Measurements from ENCODE around the gene MLXIP.
A peak's percentile ranks its signal among the peaks of the same experiment; 100 is the strongest.

Gene MLXIP

DNA sequence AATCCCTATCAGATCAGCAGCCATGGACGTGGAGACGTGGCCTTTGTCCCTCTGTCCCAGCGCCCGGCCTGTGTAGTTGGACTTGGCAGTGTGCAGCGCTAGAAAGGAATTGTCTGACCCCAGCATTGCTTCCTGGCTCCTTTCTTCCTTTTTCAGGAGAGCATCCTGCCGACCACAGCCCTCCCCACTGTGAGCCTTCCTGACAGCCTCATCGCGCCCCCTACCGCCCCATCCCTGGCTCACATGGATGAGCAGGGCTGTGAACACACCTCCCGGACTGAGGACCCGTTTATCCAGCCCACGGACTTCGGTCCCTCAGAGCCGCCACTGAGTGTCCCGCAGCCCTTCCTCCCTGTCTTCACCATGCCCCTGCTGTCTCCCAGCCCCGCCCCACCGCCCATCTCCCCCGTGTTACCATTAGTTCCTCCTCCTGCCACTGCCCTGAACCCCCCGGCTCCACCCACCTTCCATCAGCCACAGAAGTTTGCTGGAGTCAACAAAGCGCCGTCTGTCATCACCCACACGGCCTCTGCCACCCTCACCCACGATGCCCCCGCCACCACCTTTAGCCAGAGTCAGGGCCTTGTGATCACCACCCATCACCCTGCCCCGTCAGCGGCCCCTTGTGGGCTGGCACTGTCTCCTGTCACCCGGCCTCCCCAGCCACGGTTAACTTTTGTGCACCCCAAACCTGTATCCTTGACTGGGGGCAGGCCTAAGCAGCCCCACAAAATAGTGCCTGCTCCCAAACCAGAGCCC lies 54.8 kb downstream of the MLXIP start:
- Mint-ChIP-seq H3K27ac (ENCODE audit: low read depth) (no peak overlapping the region), H3K9me3 (no peaks in the 10 kb centered on the region), H3K36me3 (ENCODE audit: insufficient read depth) (peaks cover 38% of the 10 kb centered on the region), H3K4me3 (no peak overlapping the region), H3K27me3 (no peaks in the 10 kb centered on the region), H3K4me1 (peaks cover 8% of the 10 kb centered on the region)
- ATAC-seq (replicated peaks; ENCODE audit: extremely low read depth, poor library complexity, severe bottlenecking) = no peak
- no peak for DNase-seq (ENCODE audit: low spot score in 2 of 2)

DNA sequence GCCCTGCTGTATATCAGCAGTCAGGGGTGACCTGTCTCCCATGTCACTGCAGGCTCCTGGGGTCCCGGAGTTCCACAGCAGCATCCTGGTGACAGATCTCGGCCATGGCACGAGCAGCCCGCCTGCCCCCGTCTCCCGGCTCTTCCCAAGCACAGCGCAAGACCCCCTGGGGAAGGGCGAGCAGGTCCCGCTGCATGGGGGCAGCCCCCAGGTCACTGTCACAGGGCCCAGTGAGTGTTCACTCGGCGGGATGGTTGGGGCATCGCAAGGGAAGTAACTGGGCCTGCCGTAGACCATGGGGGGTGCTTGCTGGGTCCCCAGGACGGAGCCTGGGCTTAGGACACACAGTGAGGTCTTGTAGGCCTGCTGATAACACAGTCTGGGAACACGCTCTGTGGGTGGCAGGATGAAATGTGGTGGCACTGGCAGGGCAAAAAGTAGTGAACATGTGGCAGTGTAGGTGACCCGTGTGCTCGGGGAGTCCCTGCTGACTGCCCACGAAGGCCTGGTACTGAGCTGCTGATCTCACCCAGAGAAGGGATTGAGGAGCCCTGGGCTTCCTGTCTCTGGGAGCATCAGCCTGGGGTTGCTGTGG lies 57.0 kb downstream of the MLXIP start:
- H3K27me3 Mint-ChIP-seq = no peaks in the 10 kb centered on the region
- no peak overlapping the region for H3K4me3 Mint-ChIP-seq
- no peaks in the 10 kb centered on the region for H3K9me3 Mint-ChIP-seq
- DNase-seq (ENCODE audit: low spot score in 2 of 2) (no peak), ATAC-seq (replicated peaks; ENCODE audit: extremely low read depth, poor library complexity, severe bottlenecking) (no peak)
- peak overlapping the region; percentile 25 for H3K27ac Mint-ChIP-seq (ENCODE audit: low read depth)
- peaks cover 8% of the 10 kb centered on the region for H3K4me1 Mint-ChIP-seq
- peaks cover 28% of the 10 kb centered on the region for H3K36me3 Mint-ChIP-seq (ENCODE audit: insufficient read depth)

- Mint-ChIP-seq H3K4me3 (no peak overlapping the region), H3K4me1 (peaks cover 8% of the 10 kb centered on the region), H3K36me3 (ENCODE audit: insufficient read depth) (peaks cover 23% of the 10 kb centered on the region), H3K27me3 (no peaks in the 10 kb centered on the region), H3K9me3 (no peaks in the 10 kb centered on the region), H3K27ac (ENCODE audit: low read depth) (no peak overlapping the region)
- DNase-seq (ENCODE audit: low spot score in 2 of 2) = no peak
- no peak for ATAC-seq (replicated peaks; ENCODE audit: extremely low read depth, poor library complexity, severe bottlenecking)
Observed at GRCh38 chr12:122137229-122137628, 58.7 kb downstream of the MLXIP start.

DNA sequence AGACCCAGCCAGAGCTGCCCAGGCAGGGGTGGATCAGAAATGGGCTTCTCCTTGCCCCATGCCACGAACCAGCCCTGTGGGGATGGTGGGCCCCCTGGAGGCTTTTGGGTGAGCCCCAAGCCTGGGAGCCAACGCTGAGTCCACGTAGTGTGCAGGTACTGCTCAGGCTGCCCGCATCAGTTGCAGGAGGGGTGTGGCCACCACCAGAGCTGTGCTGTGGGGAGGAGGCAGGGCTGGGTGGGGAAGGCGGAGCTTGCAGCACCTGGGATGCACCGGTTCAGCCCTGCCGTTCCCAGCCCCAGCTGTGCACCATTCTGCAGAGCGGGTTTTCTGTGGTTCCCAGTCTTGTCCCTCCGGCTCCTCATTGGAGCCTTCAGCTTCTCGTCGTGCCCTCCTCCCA lies 59.1 kb downstream of the MLXIP start:
- Mint-ChIP-seq H3K27me3 (no peaks in the 10 kb centered on the region), H3K4me1 (peaks cover 8% of the 10 kb centered on the region), H3K9me3 (no peaks in the 10 kb centered on the region), H3K4me3 (no peak overlapping the region), H3K27ac (ENCODE audit: low read depth) (no peak overlapping the region), H3K36me3 (ENCODE audit: insufficient read depth) (peaks cover 23% of the 10 kb centered on the region)
- ATAC-seq (replicated peaks; ENCODE audit: extremely low read depth, poor library complexity, severe bottlenecking) = no peak
- no peak for DNase-seq (ENCODE audit: low spot score in 2 of 2)

GRCh38 chr12:122138181-122138580 lies 59.6 kb downstream of the MLXIP start:
- Mint-ChIP-seq H3K36me3 (ENCODE audit: insufficient read depth) (peaks cover 21% of the 10 kb centered on the region), H3K27ac (ENCODE audit: low read depth) (no peak overlapping the region), H3K9me3 (no peaks in the 10 kb centered on the region), H3K4me1 (peaks cover 8% of the 10 kb centered on the region), H3K27me3 (no peaks in the 10 kb centered on the region), H3K4me3 (no peak overlapping the region)
- no peak for DNase-seq (ENCODE audit: low spot score in 2 of 2)
- no peak for ATAC-seq (replicated peaks; ENCODE audit: extremely low read depth, poor library complexity, severe bottlenecking)

DNA sequence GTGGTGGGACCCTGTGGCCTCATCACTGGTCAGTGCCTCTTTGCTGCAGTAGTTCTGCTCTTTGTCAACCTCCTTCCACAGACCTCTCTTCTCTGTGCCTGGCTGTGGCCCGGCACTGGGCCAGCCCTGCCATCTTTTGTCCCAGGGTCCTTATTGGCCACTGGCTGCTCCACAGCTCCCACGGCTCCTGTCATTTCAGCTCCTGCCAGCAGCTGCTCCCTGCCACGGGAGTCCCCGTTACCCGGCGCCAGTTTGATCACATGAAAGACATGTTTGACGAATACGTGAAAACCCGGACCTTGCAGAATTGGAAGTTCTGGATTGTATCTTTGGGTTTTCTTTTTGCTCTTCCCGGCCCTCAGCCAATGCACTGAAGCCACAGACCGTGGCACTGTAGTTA lies 60.1 kb downstream of the MLXIP start:
- Mint-ChIP-seq H3K4me3 (no peak overlapping the region), H3K9me3 (no peaks in the 10 kb centered on the region), H3K27me3 (no peaks in the 10 kb centered on the region), H3K27ac (ENCODE audit: low read depth) (no peak overlapping the region), H3K36me3 (ENCODE audit: insufficient read depth) (peaks cover 18% of the 10 kb centered on the region), H3K4me1 (peaks cover 5% of the 10 kb centered on the region)
- DNase-seq (ENCODE audit: low spot score in 2 of 2) (no peak), ATAC-seq (replicated peaks; ENCODE audit: extremely low read depth, poor library complexity, severe bottlenecking) (no peak)

- no peaks in the 10 kb centered on the region for H3K9me3 Mint-ChIP-seq
- ATAC-seq (replicated peaks; ENCODE audit: extremely low read depth, poor library complexity, severe bottlenecking) (no peak), DNase-seq (ENCODE audit: low spot score in 2 of 2) (no peak)
- H3K4me1 Mint-ChIP-seq = no peaks in the 10 kb centered on the region
- H3K27ac Mint-ChIP-seq (ENCODE audit: low read depth) = no peak overlapping the region
- peaks cover 14% of the 10 kb centered on the region for H3K36me3 Mint-ChIP-seq (ENCODE audit: insufficient read depth)
- no peak overlapping the region for H3K4me3 Mint-ChIP-seq
- no peaks in the 10 kb centered on the region for H3K27me3 Mint-ChIP-seq
Observed at GRCh38 chr12:122139266-122139665, 60.7 kb downstream of the MLXIP start.

GRCh38 chr12:122139941-122140340 lies 61.4 kb downstream of the MLXIP start:
- peaks cover 9% of the 10 kb centered on the region for H3K36me3 Mint-ChIP-seq (ENCODE audit: insufficient read depth)
- no peak for ATAC-seq (replicated peaks; ENCODE audit: extremely low read depth, poor library complexity, severe bottlenecking)
- no peaks in the 10 kb centered on the region for H3K9me3 Mint-ChIP-seq
- no peak overlapping the region for H3K4me3 Mint-ChIP-seq
- no peaks in the 10 kb centered on the region for H3K27me3 Mint-ChIP-seq
- H3K4me1 Mint-ChIP-seq = no peaks in the 10 kb centered on the region
- no peak overlapping the region for H3K27ac Mint-ChIP-seq (ENCODE audit: low read depth)
- no peak for DNase-seq (ENCODE audit: low spot score in 2 of 2)

GRCh38 chr12:122140467-122141257 lies 62.1 kb downstream of the MLXIP start:
- Mint-ChIP-seq H3K9me3 (no peaks in the 10 kb centered on the region), H3K27ac (ENCODE audit: low read depth) (peak overlapping the region; percentile 57), H3K4me3 (no peak overlapping the region), H3K36me3 (ENCODE audit: insufficient read depth) (peaks cover 9% of the 10 kb centered on the region), H3K4me1 (no peaks in the 10 kb centered on the region), H3K27me3 (no peaks in the 10 kb centered on the region)
- DNase-seq (ENCODE audit: low spot score in 2 of 2) = no peak
- ATAC-seq (replicated peaks; ENCODE audit: extremely low read depth, poor library complexity, severe bottlenecking) = no peak

GRCh38 chr12:122141911-122142725 lies 63.6 kb downstream of the MLXIP start:
- no peak for DNase-seq (ENCODE audit: low spot score in 2 of 2)
- Mint-ChIP-seq H3K4me1 (no peaks in the 10 kb centered on the region), H3K9me3 (no peaks in the 10 kb centered on the region), H3K36me3 (ENCODE audit: insufficient read depth) (peaks cover 9% of the 10 kb centered on the region), H3K27ac (ENCODE audit: low read depth) (no peak overlapping the region), H3K4me3 (no peak overlapping the region), H3K27me3 (no peaks in the 10 kb centered on the region)
- no peak for ATAC-seq (replicated peaks; ENCODE audit: extremely low read depth, poor library complexity, severe bottlenecking)

DNA sequence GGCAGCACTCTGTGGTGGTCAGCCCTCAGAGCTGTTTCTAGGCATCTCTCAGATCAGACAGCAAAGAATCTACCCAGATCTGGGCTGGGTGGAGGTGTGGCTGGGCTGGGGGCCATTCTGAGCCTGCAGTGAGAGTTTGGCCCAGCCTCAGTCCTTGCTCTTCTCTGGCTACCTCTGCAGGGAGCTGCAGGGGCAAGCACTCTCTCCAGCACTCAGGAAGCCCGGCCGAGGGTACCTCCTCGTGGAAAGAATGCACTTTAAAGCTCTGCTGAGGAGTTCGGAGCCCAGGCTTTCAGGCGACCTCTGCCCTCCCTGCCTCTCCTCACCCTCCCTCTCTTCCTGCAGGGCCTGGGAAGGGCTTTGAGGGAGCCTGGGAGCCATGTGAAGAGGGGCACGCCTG lies 64.3 kb downstream of the MLXIP start:
- Mint-ChIP-seq H3K36me3 (ENCODE audit: insufficient read depth) (peaks cover 6% of the 10 kb centered on the region), H3K9me3 (no peaks in the 10 kb centered on the region), H3K4me3 (no peak overlapping the region), H3K4me1 (no peaks in the 10 kb centered on the region), H3K27ac (ENCODE audit: low read depth) (no peak overlapping the region), H3K27me3 (no peaks in the 10 kb centered on the region)
- no peak for ATAC-seq (replicated peaks; ENCODE audit: extremely low read depth, poor library complexity, severe bottlenecking)
- DNase-seq (ENCODE audit: low spot score in 2 of 2) = no peak

- H3K4me3 Mint-ChIP-seq = no peak overlapping the region
Observed at GRCh38 chr12:122144885-122145284, 66.3 kb downstream of the MLXIP start.

More at GRCh38 chr12:122144885-122145284, 66.3 kb downstream of the MLXIP start:
- Mint-ChIP-seq H3K27me3 (no peaks in the 10 kb centered on the region), H3K4me1 (peaks cover 5% of the 10 kb centered on the region), H3K27ac (ENCODE audit: low read depth) (no peak overlapping the region), H3K9me3 (no peaks in the 10 kb centered on the region), H3K36me3 (ENCODE audit: insufficient read depth) (peaks cover 5% of the 10 kb centered on the region)
- ATAC-seq (replicated peaks; ENCODE audit: extremely low read depth, poor library complexity, severe bottlenecking) = no peak
- DNase-seq (ENCODE audit: low spot score in 2 of 2) = no peak

Measured in central memory CD8-positive, alpha-beta T cell (primary cell).